ENCODE measurements around the gene CELA3B. TPM values are rescaled to one million over a fixed set of nuclear protein-coding genes. Genes with fewer than 3 reads are reported as not detected.
"Not testable (repeated sequence)": the region's sequence is repeated elsewhere in the genome, so short reads cannot be mapped to it uniquely, and the experiment has no call there.

The CELA3B gene
- total RNA-seq, 2 donors from 2014 or later = not detected

- not testable (repeated sequence) for H3K9me3 ChIP-seq; H3K36me3 ChIP-seq; H3K4me3 ChIP-seq; DNase-seq (ENCODE audit: low spot score); H3K27me3 ChIP-seq; H3K27ac ChIP-seq; H3K4me1 ChIP-seq
Observed at GRCh38 chr1:21975296-21975695, 1.5 kb upstream of the CELA3B start.

GRCh38 chr1:21978209-21978608, 1.4 kb downstream of the CELA3B start:
- DNase-seq (ENCODE audit: low spot score); H3K36me3 ChIP-seq; H3K27me3 ChIP-seq; H3K9me3 ChIP-seq; H3K27ac ChIP-seq; H3K4me1 ChIP-seq; H3K4me3 ChIP-seq: not testable (repeated sequence)

- not testable (repeated sequence) for H3K4me1 ChIP-seq; H3K4me3 ChIP-seq; H3K27ac ChIP-seq; H3K27me3 ChIP-seq; DNase-seq (ENCODE audit: low spot score); H3K9me3 ChIP-seq; H3K36me3 ChIP-seq
- TF ChIP-seq CTCF (IDR thresholded peaks at IDR 0.05) = peak in 1 of 2 donors; percentile 27
Observed at GRCh38 chr1:21980515-21981220, 3.8 kb downstream of the CELA3B start.

GRCh38 chr1:21981253-21981652, 4.4 kb downstream of the CELA3B start:
- not testable (repeated sequence) for DNase-seq (ENCODE audit: low spot score); H3K4me1 ChIP-seq; H3K27me3 ChIP-seq; H3K4me3 ChIP-seq; H3K27ac ChIP-seq; H3K9me3 ChIP-seq; H3K36me3 ChIP-seq

- not testable (repeated sequence) for H3K9me3 ChIP-seq; H3K27ac ChIP-seq; H3K4me3 ChIP-seq; DNase-seq (ENCODE audit: low spot score); H3K27me3 ChIP-seq; H3K4me1 ChIP-seq; H3K36me3 ChIP-seq
Observed at GRCh38 chr1:21982122-21982521, 5.3 kb downstream of the CELA3B start.

- not testable (repeated sequence) for DNase-seq (ENCODE audit: low spot score)
Observed at GRCh38 chr1:21983539-21983938, 6.7 kb downstream of the CELA3B start.

GRCh38 chr1:21985893-21986292, 9.1 kb downstream of the CELA3B start:
- DNase-seq (ENCODE audit: low spot score); H3K4me1 ChIP-seq; H3K27me3 ChIP-seq; H3K27ac ChIP-seq; H3K9me3 ChIP-seq; H3K4me3 ChIP-seq; H3K36me3 ChIP-seq: not testable (repeated sequence)

More at GRCh38 chr1:21983539-21983938, 6.7 kb downstream of the CELA3B start:
- not testable (repeated sequence) for H3K4me1 ChIP-seq, H3K27me3 ChIP-seq, H3K27ac ChIP-seq, H3K4me3 ChIP-seq, H3K9me3 ChIP-seq, H3K36me3 ChIP-seq

- not testable (repeated sequence) for H3K36me3 ChIP-seq; H3K4me3 ChIP-seq; DNase-seq (ENCODE audit: low spot score); H3K27me3 ChIP-seq; H3K27ac ChIP-seq; H3K4me1 ChIP-seq; H3K9me3 ChIP-seq
Observed at GRCh38 chr1:21986386-21986785, 9.6 kb downstream of the CELA3B start.

GRCh38 chr1:21989672-21990393, 13.0 kb downstream of the CELA3B start:
- H3K27ac ChIP-seq; H3K27me3 ChIP-seq; H3K36me3 ChIP-seq; H3K9me3 ChIP-seq; DNase-seq (ENCODE audit: low spot score); H3K4me3 ChIP-seq; H3K4me1 ChIP-seq: not testable (repeated sequence)

- H3K27me3 ChIP-seq; H3K27ac ChIP-seq; H3K36me3 ChIP-seq; DNase-seq (ENCODE audit: low spot score); H3K4me3 ChIP-seq; H3K9me3 ChIP-seq; H3K4me1 ChIP-seq: not testable (repeated sequence)
Observed at GRCh38 chr1:21992186-21992585, 15.4 kb downstream of the CELA3B start.

GRCh38 chr1:21994716-21995115, 17.9 kb downstream of the CELA3B start:
- H3K9me3 ChIP-seq; DNase-seq (ENCODE audit: low spot score); H3K4me1 ChIP-seq; H3K27ac ChIP-seq; H3K27me3 ChIP-seq; H3K4me3 ChIP-seq; H3K36me3 ChIP-seq: not testable (repeated sequence)

GRCh38 chr1:21996663-21996970, 19.8 kb downstream of the CELA3B start:
- H3K4me1 ChIP-seq = not testable (repeated sequence)

GRCh38 chr1:21997891-21998623, 21.2 kb downstream of the CELA3B start:
- not testable (repeated sequence) for H3K27ac ChIP-seq, H3K4me1 ChIP-seq

More at GRCh38 chr1:21996663-21996970, 19.8 kb downstream of the CELA3B start:
- H3K4me3 ChIP-seq; H3K36me3 ChIP-seq; H3K27ac ChIP-seq; H3K9me3 ChIP-seq; H3K27me3 ChIP-seq; DNase-seq (ENCODE audit: low spot score): not testable (repeated sequence)

More at GRCh38 chr1:21997891-21998623, 21.2 kb downstream of the CELA3B start:
- not testable (repeated sequence) for H3K4me3 ChIP-seq; H3K9me3 ChIP-seq; DNase-seq (ENCODE audit: low spot score); H3K27me3 ChIP-seq; H3K36me3 ChIP-seq

Data from right atrium auricular region (tissue), 2 donors.